K562 (cell line): ENCODE measurements around the gene GUCY2C. TPM values are rescaled to one million over a fixed set of nuclear protein-coding genes. Genes with fewer than 3 reads are reported as not detected.

Experiments used
- MLX ChIP-seq, 2 experiments: fragments of 450-650 bp in 1 of 2; sonication (generic) in 1 of 2; formaldehyde crosslinking; conservative IDR thresholded peaks; 2 replicates each; pipeline versions ENCODE4 v1.4.0 to v1.8.1; 2020 to 2022; ENCODE audit warnings: mild to moderate bottlenecking in 1 of 2, missing genetic modification reagents in 1 of 2
- PHF20 ChIP-seq: fragments of 450-650 bp; IDR thresholded peaks from 2 replicates; pipeline ENCODE4 v1.6.1; 2018; ENCODE audit not compliant: partially characterized antibody
- PHF21A ChIP-seq: fragments of 450-650 bp; IDR thresholded peaks from 2 replicates; pipeline ENCODE4 v1.6.1; 2017; ENCODE audit warnings: low read depth, borderline replicate concordance
- SAFB ChIP-seq: fragments of 200-400 bp; formaldehyde crosslinking; IDR thresholded peaks from 2 replicates; pipeline ENCODE4 v1.6.1; 2017; ENCODE audit warnings: low read depth, low read length, borderline replicate concordance
- polyA plus RNA-seq, 8 experiments: library from polyadenylated mRNA; depleted of rRNA in 4 of 8; stranded (reverse) in 5 of 8; unstranded in 3 of 8; fragments of >200 nt; fragmentation: Nextera tagmentation in 2 of 8; fragmentation: Illumina TruSeq in 1 of 8; extraction: Ambion mirVana in 2 of 8; extraction: Trizol in 1 of 8; gene quantifications; 2 replicates each; pipeline versions ENCODE4 v1.2.1 to v1.2.3, GENCODE V29; 2011 to 2014; ENCODE audit warnings: inconsistent platforms in 1 of 8, missing spikeins in 1 of 8
- total RNA-seq, 7 experiments: library from RNA; depleted of rRNA in 6 of 7; stranded (reverse); fragments of >200 nt in 6 of 7; fragmentation: Illumina TruSeq in 2 of 7; extraction: Trizol in 2 of 7; gene quantifications; 2 replicates each; pipeline versions ENCODE4 v1.2.1 to v1.2.3, GENCODE V29; 2011 to 2021; ENCODE audit warnings: low replicate concordance in 1 of 7

GUCY2C gene
- total and polyA plus RNA-seq, 9 of the 15 experiments (the other 6 are each of a cell fraction or from before 2014, with no cell fraction given) = 0.01 to 0.05 (median 0.04) TPM; not detected in 6

DNA sequence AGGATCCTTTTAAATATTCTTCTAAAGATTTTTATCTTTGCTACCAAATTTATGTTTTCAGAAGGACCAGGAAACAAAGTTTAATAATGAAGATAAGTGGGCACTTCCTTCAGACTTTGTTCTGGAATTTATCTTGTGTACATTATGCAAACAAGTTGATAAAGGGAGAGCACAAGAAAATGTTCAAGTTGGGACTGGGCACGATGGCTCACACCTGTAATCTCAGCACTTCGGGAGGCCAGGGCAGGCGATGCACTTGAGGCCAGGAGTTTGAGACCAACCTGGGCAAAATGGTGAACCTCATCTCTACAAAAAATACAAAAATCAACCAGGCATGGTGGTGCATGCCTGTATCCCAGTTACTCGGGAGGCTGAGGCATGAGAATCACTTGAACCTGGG is 133.4 kb downstream of the GUCY2C start (continued):
- TF ChIP-seq SAFB (no peak), PHF20 (no peak), MLX (CRISPR knock-in tag; conservative IDR thresholded peaks at IDR 0.05) (no peak), PHF21A (no peak)

Other genes with a start within 250 kb of the GUCY2C start
- gene PLBD1, start 128.7 kb downstream of the GUCY2C start, total RNA-seq (2014; rRNA removed) = 18.4 and 20.2 TPM in 2 replicates
- 23.4 and 24.6 TPM in 2 replicates for gene PLBD1, start 128.7 kb downstream of the GUCY2C start, total RNA-seq (2014; rRNA removed; fragmentation: Illumina TruSeq; extraction: Trizol)
- gene PLBD1, start 128.7 kb downstream of the GUCY2C start, total RNA-seq (2015; rRNA removed; fragmentation: Illumina TruSeq; extraction: Trizol) = 27.5 and 31.0 TPM in 2 replicates
- 15.9 and 16.4 TPM in 2 replicates for gene PLBD1, start 128.7 kb downstream of the GUCY2C start, total RNA-seq (2021)
- 27.0 and 37.0 TPM in 2 replicates for gene PLBD1, start 128.7 kb downstream of the GUCY2C start, polyA plus RNA-seq (2011; rRNA removed)
- gene PLBD1, start 128.7 kb downstream of the GUCY2C start, polyA plus RNA-seq (2014; fragmentation: Illumina TruSeq; extraction: Trizol) = 19.6 and 26.3 TPM in 2 replicates
- gene PLBD1, start 128.7 kb downstream of the GUCY2C start, polyA plus RNA-seq (2014; fragmentation: Nextera tagmentation; extraction: Ambion mirVana) = 1 to 10 TPM; 7.1 to 8.5 TPM
- 20.6 and 23.3 TPM in 2 replicates for gene PLBD1, start 128.7 kb downstream of the GUCY2C start, polyA plus RNA-seq (2014; rRNA removed)
- 14.5 and 24.6 TPM in 2 replicates for gene WBP11, start 106.9 kb upstream of the GUCY2C start, total RNA-seq (2014; rRNA removed)
- 33.4 and 50.2 TPM in 2 replicates for gene WBP11, start 106.9 kb upstream of the GUCY2C start, total RNA-seq (2014; rRNA removed; fragmentation: Illumina TruSeq; extraction: Trizol)
- gene WBP11, start 106.9 kb upstream of the GUCY2C start, total RNA-seq (2015; rRNA removed; fragmentation: Illumina TruSeq; extraction: Trizol) = 32.2 and 35.4 TPM in 2 replicates
- gene WBP11, start 106.9 kb upstream of the GUCY2C start, total RNA-seq (2021) = 60.8 and 66.7 TPM in 2 replicates
- gene WBP11, start 106.9 kb upstream of the GUCY2C start, polyA plus RNA-seq (2011; rRNA removed) = 8.1 and 19.3 TPM in 2 replicates
- 49.1 and 56.9 TPM in 2 replicates for gene WBP11, start 106.9 kb upstream of the GUCY2C start, polyA plus RNA-seq (2014; fragmentation: Illumina TruSeq; extraction: Trizol)
- 10 to 100 TPM in 1 of 2 experiments, 1 to 10 TPM in 1; 7.7 to 16.2 TPM for gene WBP11, start 106.9 kb upstream of the GUCY2C start, polyA plus RNA-seq (2014; fragmentation: Nextera tagmentation; extraction: Ambion mirVana)
- 15.2 and 24.2 TPM in 2 replicates for gene WBP11, start 106.9 kb upstream of the GUCY2C start, polyA plus RNA-seq (2014; rRNA removed)
- gene C12orf60, start 107.1 kb upstream of the GUCY2C start, total RNA-seq (2014; rRNA removed) = 0.41 and 0.86 TPM in 2 replicates
- 2.4 and 2.5 TPM in 2 replicates for gene C12orf60, start 107.1 kb upstream of the GUCY2C start, total RNA-seq (2014; rRNA removed; fragmentation: Illumina TruSeq; extraction: Trizol)
- 1.1 and 1.7 TPM in 2 replicates for gene C12orf60, start 107.1 kb upstream of the GUCY2C start, total RNA-seq (2015; rRNA removed; fragmentation: Illumina TruSeq; extraction: Trizol)
- 1.0 and 1.5 TPM in 2 replicates for gene C12orf60, start 107.1 kb upstream of the GUCY2C start, total RNA-seq (2021)
- gene C12orf60, start 107.1 kb upstream of the GUCY2C start, polyA plus RNA-seq (2011; rRNA removed) = 1.8 and 2.9 TPM in 2 replicates
- 2.1 and 2.5 TPM in 2 replicates for gene C12orf60, start 107.1 kb upstream of the GUCY2C start, polyA plus RNA-seq (2014; fragmentation: Illumina TruSeq; extraction: Trizol)
- gene C12orf60, start 107.1 kb upstream of the GUCY2C start, polyA plus RNA-seq (2014; fragmentation: Nextera tagmentation; extraction: Ambion mirVana) = 1 to 10 TPM; 3.7 to 4.4 TPM
- 1.2 and 3.7 TPM in 2 replicates for gene C12orf60, start 107.1 kb upstream of the GUCY2C start, polyA plus RNA-seq (2014; rRNA removed)
- gene SMCO3, start 117.6 kb upstream of the GUCY2C start, total RNA-seq (2014; rRNA removed) = not detected in 2 replicates
- gene SMCO3, start 117.6 kb upstream of the GUCY2C start, total RNA-seq (2014; rRNA removed; fragmentation: Illumina TruSeq; extraction: Trizol) = not detected in 2 replicates
- gene SMCO3, start 117.6 kb upstream of the GUCY2C start, total RNA-seq (2015; rRNA removed; fragmentation: Illumina TruSeq; extraction: Trizol) = not detected in 2 replicates
- not detected in 2 replicates for gene SMCO3, start 117.6 kb upstream of the GUCY2C start, total RNA-seq (2021)
- gene SMCO3, start 117.6 kb upstream of the GUCY2C start, polyA plus RNA-seq (2011; rRNA removed) = not detected in 2 replicates
- gene SMCO3, start 117.6 kb upstream of the GUCY2C start, polyA plus RNA-seq (2014; fragmentation: Illumina TruSeq; extraction: Trizol) = not detected in 2 replicates
- gene SMCO3, start 117.6 kb upstream of the GUCY2C start, polyA plus RNA-seq (2014; fragmentation: Nextera tagmentation; extraction: Ambion mirVana) = under 1 TPM; 0.10 to 0.14 TPM
- gene SMCO3, start 117.6 kb upstream of the GUCY2C start, polyA plus RNA-seq (2014; rRNA removed) = not detected in 2 replicates
- not detected in 2 replicates for gene ART4, start 146.9 kb upstream of the GUCY2C start, total RNA-seq (2014; rRNA removed)
- 0.03 and 0.07 TPM in 2 replicates for gene ART4, start 146.9 kb upstream of the GUCY2C start, total RNA-seq (2014; rRNA removed; fragmentation: Illumina TruSeq; extraction: Trizol)
- not detected in 2 replicates for gene ART4, start 146.9 kb upstream of the GUCY2C start, total RNA-seq (2015; rRNA removed; fragmentation: Illumina TruSeq; extraction: Trizol)
- gene ART4, start 146.9 kb upstream of the GUCY2C start, total RNA-seq (2021) = not detected in 2 replicates
- not detected in 2 replicates for gene ART4, start 146.9 kb upstream of the GUCY2C start, polyA plus RNA-seq (2011; rRNA removed)
- gene ART4, start 146.9 kb upstream of the GUCY2C start, polyA plus RNA-seq (2014; fragmentation: Illumina TruSeq; extraction: Trizol) = not detected in 2 replicates
- not detected for gene ART4, start 146.9 kb upstream of the GUCY2C start, polyA plus RNA-seq (2014; fragmentation: Nextera tagmentation; extraction: Ambion mirVana)
- gene ART4, start 146.9 kb upstream of the GUCY2C start, polyA plus RNA-seq (2014; rRNA removed) = not detected in 2 replicates
- gene MGP, start 189.3 kb upstream of the GUCY2C start, total RNA-seq (2014; rRNA removed) = not detected in 2 replicates
- gene MGP, start 189.3 kb upstream of the GUCY2C start, total RNA-seq (2014; rRNA removed; fragmentation: Illumina TruSeq; extraction: Trizol) = not detected in 2 replicates
- not detected in 2 replicates for gene MGP, start 189.3 kb upstream of the GUCY2C start, total RNA-seq (2015; rRNA removed; fragmentation: Illumina TruSeq; extraction: Trizol)
- 0.96 and 1.2 TPM in 2 replicates for gene MGP, start 189.3 kb upstream of the GUCY2C start, total RNA-seq (2021)
- gene MGP, start 189.3 kb upstream of the GUCY2C start, polyA plus RNA-seq (2011; rRNA removed) = not detected in 2 replicates
- gene MGP, start 189.3 kb upstream of the GUCY2C start, polyA plus RNA-seq (2014; fragmentation: Illumina TruSeq; extraction: Trizol) = not detected in 2 replicates
- not detected for gene MGP, start 189.3 kb upstream of the GUCY2C start, polyA plus RNA-seq (2014; fragmentation: Nextera tagmentation; extraction: Ambion mirVana)
- not detected in 2 replicates for gene MGP, start 189.3 kb upstream of the GUCY2C start, polyA plus RNA-seq (2014; rRNA removed)
- 0.27 TPM in 1 of 2 replicates, not detected in the other for gene ERP27, start 241.9 kb upstream of the GUCY2C start, total RNA-seq (2014; rRNA removed)
- gene ERP27, start 241.9 kb upstream of the GUCY2C start, total RNA-seq (2014; rRNA removed; fragmentation: Illumina TruSeq; extraction: Trizol) = 0.07 TPM in 1 of 2 replicates, not detected in the other
- gene ERP27, start 241.9 kb upstream of the GUCY2C start, total RNA-seq (2015; rRNA removed; fragmentation: Illumina TruSeq; extraction: Trizol) = 0.11 TPM in 1 of 2 replicates, not detected in the other
- 0.13 TPM in 1 of 2 replicates, not detected in the other for gene ERP27, start 241.9 kb upstream of the GUCY2C start, total RNA-seq (2021)
- gene ERP27, start 241.9 kb upstream of the GUCY2C start, polyA plus RNA-seq (2011; rRNA removed) = not detected in 2 replicates
- 0.08 TPM in 1 of 2 replicates, not detected in the other for gene ERP27, start 241.9 kb upstream of the GUCY2C start, polyA plus RNA-seq (2014; fragmentation: Illumina TruSeq; extraction: Trizol)
- gene ERP27, start 241.9 kb upstream of the GUCY2C start, polyA plus RNA-seq (2014; fragmentation: Nextera tagmentation; extraction: Ambion mirVana) = not detected
- gene ERP27, start 241.9 kb upstream of the GUCY2C start, polyA plus RNA-seq (2014; rRNA removed) = not detected in 2 replicates